Mucosa of descending colon (tissue), 3 donors: ENCODE data around the gene COG5. TPM values are rescaled to one million over a fixed set of nuclear protein-coding genes. Genes with fewer than 3 reads are reported as not detected.
"Not testable (repeated sequence)": the region's sequence is repeated elsewhere in the genome, so short reads cannot be mapped to it uniquely, and the experiment has no call there.

Source experiments
- ATAC-seq: fragments of 200-7000 bp; cut with Tn5 transposase; one replicate; pipeline ENCODE4 v1.9.1; 2020; ENCODE audit warnings: mild to moderate bottlenecking, moderate library complexity
- DNase-seq, 3 donors: peaks; one replicate each; pipeline ENCODE4 v3.0.0-alpha.2; 2020
- H3K36me3 ChIP-seq: fragments of 200-600 bp; one replicate; pipeline ENCODE4 v1.8.0; 2021; ENCODE audit warnings: low read depth, mild to moderate bottlenecking
- H3K4me1 ChIP-seq: fragments of 200-600 bp; one replicate; pipeline ENCODE4 v1.8.0; 2021; ENCODE audit warnings: low read depth, mild to moderate bottlenecking
- H3K4me3 ChIP-seq: fragments of 200-600 bp; one replicate; pipeline ENCODE4 v1.8.0; 2021; ENCODE audit warnings: mild to moderate bottlenecking
- H3K9me3 ChIP-seq: fragments of 200-600 bp; one replicate; pipeline ENCODE4 v1.8.0; 2021; ENCODE audit warnings: mild to moderate bottlenecking
- intact Hi-C, 2 donors: fragments of 100-400 bp; cut with DNase I in 1 of 2; cut with micrococcal nuclease in 1 of 2; formaldehyde crosslinking; loops; one replicate each; pipeline versions ENCODE4 v1.11.0 to v1.11.1; 2022; cut with DNase I, micrococcal nuclease
- total RNA-seq, 3 donors: library from RNA; stranded (reverse); fragmentation: NEBNext Ultra II Directional in 2 of 3; extraction: Animal tissue kit (Norgen Biotek cat#: 25700) in 2 of 3; gene quantifications; one replicate each; pipeline versions ENCODE4 v1.2.1 to v1.2.4, GENCODE V29; 2021 to 2023
- TF ChIP-seq, protein P1 (sequence below): fragments of 200-600 bp; IDR thresholded peaks from one replicate; pipeline ENCODE4 v1.8.0; 2022; ENCODE audit warnings: antibody characterized with exemption, mild to moderate bottlenecking
- donor health status: DM: no; HTN: no; CAD: no; lungs with moderate emphysema.
- donor health status: DM: no; HTN: no; CAD: no.
- donor health status: DM: no; HTN: yes; CAD: no.

COG5 gene
- total RNA-seq, 3 donors from 2014 or later: 46.8 to 56.4 (median 47.7) TPM

DNA sequence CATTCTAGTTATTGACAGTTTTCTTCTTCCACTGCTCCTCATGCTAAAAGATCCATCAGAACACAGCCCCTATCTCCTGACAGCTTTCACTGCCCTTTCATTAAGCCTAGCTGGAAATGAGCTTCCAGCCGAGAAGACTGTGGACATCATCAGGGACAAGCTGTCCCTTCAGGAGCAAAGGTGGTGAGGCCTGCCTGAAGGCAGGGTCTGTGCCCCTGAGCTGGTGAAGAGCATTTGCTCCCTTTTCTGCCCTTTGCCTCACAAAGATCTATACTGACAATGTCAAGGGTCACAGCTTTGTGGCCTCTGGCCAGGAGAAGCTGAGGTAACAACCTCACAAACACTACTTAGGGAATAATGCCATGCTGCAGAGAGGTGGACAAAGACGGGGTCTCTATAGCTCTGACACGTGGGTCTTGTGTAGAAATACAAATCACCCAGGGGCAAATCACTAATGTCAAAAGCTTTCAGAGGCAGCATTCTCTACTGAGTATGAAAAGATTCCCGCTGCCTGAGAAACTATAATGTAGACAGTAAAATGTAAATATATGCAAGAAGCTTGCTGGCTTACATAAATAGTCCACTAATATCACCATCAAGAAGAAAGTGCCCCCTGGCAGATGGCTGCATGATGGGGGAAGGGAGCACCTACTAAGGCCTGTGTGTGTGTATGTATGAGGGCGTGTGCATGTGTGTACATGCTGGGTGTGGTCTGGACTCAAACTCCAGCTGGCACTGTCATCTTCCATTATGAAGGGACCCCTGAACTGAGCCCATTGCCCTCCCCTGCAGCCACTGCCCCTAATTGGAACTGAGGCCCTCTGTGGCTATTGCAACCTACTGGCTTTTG, 339.1 kb downstream of the COG5 start:
- no peaks in the 10 kb centered on the region for H3K4me1 ChIP-seq
- no peak overlapping the region for H3K4me3 ChIP-seq
- peak in 1 of 3 donors; percentile 14 for DNase-seq
- intact Hi-C loops: no loop called here
- no peaks in the 10 kb centered on the region for H3K9me3 ChIP-seq
- TF ChIP-seq, protein P1, sequence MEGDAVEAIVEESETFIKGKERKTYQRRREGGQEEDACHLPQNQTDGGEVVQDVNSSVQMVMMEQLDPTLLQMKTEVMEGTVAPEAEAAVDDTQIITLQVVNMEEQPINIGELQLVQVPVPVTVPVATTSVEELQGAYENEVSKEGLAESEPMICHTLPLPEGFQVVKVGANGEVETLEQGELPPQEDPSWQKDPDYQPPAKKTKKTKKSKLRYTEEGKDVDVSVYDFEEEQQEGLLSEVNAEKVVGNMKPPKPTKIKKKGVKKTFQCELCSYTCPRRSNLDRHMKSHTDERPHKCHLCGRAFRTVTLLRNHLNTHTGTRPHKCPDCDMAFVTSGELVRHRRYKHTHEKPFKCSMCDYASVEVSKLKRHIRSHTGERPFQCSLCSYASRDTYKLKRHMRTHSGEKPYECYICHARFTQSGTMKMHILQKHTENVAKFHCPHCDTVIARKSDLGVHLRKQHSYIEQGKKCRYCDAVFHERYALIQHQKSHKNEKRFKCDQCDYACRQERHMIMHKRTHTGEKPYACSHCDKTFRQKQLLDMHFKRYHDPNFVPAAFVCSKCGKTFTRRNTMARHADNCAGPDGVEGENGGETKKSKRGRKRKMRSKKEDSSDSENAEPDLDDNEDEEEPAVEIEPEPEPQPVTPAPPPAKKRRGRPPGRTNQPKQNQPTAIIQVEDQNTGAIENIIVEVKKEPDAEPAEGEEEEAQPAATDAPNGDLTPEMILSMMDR: no peak
- peak; percentile 78 for ATAC-seq
- no peaks in the 10 kb centered on the region for H3K36me3 ChIP-seq

DNA sequence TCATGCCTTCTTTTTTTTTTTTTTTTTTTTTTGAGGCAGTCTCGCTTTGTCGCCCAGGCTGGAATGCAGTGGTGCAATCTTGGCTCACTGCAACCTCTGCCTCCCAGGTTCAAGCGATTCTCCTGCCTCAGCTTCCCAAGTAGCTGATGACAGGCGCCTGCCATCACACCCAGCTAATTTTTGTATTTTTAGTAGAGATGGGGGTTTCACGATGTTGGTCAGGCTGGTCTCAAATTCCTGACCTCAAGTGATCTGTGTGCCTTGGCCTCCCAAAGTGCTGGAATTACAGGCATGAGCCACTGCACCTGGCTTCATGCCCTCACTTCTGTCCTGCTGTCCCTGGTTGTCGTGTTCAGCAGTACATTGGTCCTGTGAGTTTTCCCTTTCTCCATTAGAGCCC, 342.9 kb downstream of the COG5 start:
- DNase-seq, ATAC-seq, H3K4me3 ChIP-seq, H3K9me3 ChIP-seq, H3K4me1 ChIP-seq, intact Hi-C loops, H3K36me3 ChIP-seq: not testable (repeated sequence)

DNA sequence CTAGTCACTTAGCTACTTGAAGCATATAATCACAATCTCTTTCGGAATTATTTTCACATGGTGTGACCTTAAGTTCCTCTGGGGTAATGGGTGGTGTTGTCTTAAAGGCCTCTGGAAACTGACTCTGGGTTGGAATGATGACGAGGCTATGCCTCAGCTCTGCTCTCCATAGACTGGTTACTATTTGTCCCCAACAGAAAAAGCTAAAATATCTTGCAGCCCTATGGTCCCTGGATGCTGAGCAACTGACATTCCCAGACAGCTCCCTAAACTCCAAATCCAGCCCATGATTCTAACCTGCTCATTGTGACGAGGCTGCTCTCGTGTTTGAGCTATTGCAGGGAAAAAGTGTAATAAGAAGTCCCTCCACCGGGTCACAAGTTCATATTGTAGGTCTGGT, 343.4 kb downstream of the COG5 start:
- H3K36me3 ChIP-seq: no peaks in the 10 kb centered on the region
- DNase-seq (no peak), ATAC-seq (no peak)
- no peak overlapping the region for H3K4me3 ChIP-seq
- TF ChIP-seq, protein P1: no peak
- H3K4me1 ChIP-seq: no peaks in the 10 kb centered on the region
- intact Hi-C loops: no loop called here
- H3K9me3 ChIP-seq: no peaks in the 10 kb centered on the region

DNA sequence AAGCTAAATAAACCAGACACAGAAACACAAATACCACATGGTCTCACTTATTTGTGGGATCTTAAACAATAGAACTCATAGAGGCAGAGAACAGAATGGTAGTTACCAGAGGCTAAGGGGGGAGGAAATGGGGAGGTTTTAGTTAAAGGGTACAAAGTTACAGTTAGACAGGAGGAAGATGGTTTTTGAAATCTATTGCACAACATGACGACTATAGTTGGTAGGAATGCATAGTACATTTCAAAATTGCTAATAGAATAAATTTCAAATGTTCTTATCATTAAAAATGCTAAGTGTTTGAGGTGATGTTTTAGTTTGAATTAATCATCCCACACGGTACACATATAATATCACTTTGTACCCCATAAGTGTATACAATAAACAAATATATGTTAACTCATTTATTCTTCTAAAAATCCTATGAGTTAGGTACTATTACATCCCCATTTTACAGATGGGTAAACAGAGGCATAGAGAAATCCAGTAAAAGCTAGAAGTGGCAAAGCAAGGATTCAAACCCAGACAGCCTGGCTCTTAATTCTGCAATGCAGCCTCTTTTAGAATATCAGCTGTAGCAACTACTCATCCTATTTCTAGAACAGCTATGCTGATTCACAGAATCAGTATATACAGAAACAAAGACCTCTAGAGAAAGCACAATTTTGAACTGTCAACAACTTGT, 344.0 kb downstream of the COG5 start:
- DNase-seq: no peak
- Histone ChIP-seq H3K9me3 (no peaks in the 10 kb centered on the region), H3K4me3 (no peak overlapping the region), H3K36me3 (no peaks in the 10 kb centered on the region), H3K4me1 (no peaks in the 10 kb centered on the region)
- TF ChIP-seq, protein P1: no peak
- intact Hi-C loops: no loop called here
- ATAC-seq: no peak

DNA sequence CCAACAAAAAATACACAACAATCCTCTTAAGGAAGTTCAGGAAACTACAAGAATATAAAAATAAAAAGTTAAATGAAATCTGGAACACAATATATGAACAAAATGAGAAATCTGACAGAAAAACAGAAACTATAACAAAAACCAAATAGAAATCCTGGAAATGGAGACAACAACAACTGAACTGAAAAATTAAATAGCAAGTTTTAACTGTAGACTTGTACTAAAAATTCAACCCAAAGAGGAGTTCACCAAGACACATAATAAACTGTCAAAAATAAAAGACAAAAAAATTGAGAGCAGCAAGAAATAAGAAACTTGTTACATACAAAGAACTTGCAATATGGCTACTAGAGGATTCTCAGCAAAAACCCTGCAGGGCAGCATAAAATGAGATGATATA, 349.8 kb downstream of the COG5 start:
- Histone ChIP-seq H3K9me3 (no peaks in the 10 kb centered on the region), H3K36me3 (no peaks in the 10 kb centered on the region), H3K4me3 (no peak overlapping the region), H3K4me1 (no peaks in the 10 kb centered on the region)
- DNase-seq (no peak), ATAC-seq (no peak)
- intact Hi-C loops: no loop called here
- TF ChIP-seq, protein P1: no peak

DNA sequence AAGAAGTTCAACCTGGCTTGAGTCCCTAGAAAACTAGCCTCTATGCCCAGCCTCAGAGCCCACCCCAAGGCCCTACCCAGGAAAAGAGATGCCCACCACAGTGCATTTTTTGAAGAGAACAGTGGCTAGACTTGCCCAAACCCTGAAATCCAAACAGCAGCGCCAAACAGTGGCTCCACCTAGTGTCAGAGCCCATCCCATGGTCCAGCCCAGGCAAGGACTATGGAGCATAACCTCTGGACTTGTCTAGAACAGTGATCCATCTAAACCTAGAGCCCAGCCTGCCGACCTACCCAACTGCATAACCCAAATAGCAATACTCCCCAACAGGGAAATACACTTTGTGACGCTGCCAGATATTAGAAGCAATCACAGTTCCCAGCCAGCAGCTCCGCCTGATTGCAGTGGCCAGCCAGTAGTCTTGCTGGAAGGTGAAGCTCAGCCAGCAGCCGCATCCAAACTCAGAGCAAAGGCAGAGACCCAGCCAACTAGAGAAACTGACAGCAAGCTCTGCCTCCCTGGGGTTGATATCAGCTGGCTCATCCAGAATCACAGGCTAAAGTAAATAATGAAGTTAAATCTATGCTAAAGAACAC, 350.4 kb downstream of the COG5 start:
- no peaks in the 10 kb centered on the region for H3K9me3 ChIP-seq
- no peaks in the 10 kb centered on the region for H3K4me1 ChIP-seq
- TF ChIP-seq, protein P1: no peak
- intact Hi-C loops: no loop called here
- no peaks in the 10 kb centered on the region for H3K36me3 ChIP-seq
- peak; percentile 14 for ATAC-seq
- no peak for DNase-seq
- no peak overlapping the region for H3K4me3 ChIP-seq
